ENCODE measurements around the gene OR51E2. TPM values are rescaled to one million over a fixed set of nuclear protein-coding genes. Genes with fewer than 3 reads are reported as not detected.

OR51E2 gene
- total RNA-seq, 4 donors from 2014 or later = not detected

GRCh38 chr11:4654635-4655369 is 42.9 kb downstream of the OR51E2 start:
- no peak for DNase-seq
- Histone ChIP-seq H3K27ac (no peak overlapping the region), H3K36me3 (no peaks in the 10 kb centered on the region), H3K4me3 (replicated peaks in 1 of 3) (no peak overlapping the region), H3K4me1 (peaks cover 0 to 6% of the 10 kb centered on the region in 2 donors), H3K27me3 (no peaks in the 10 kb centered on the region), H3K9me3 (no peaks in the 10 kb centered on the region)
- intact Hi-C loops (cut with DNase I) = no loop called here
- whole genome bisulfite sequencing, 2 donors = 85 to 94% methylated on average over 2 of the region's 2 CpGs
- TF ChIP-seq POLR2A (IDR thresholded peaks at IDR 0.05) (no peak), CTCF (IDR thresholded peaks at IDR 0.05) (no peak)

GRCh38 chr11:4647766-4648165 is 49.9 kb downstream of the OR51E2 start:
- no peak for TF ChIP-seq CTCF (IDR thresholded peaks at IDR 0.05)
- no peak for TF ChIP-seq POLR2A (IDR thresholded peaks at IDR 0.05)
- Histone ChIP-seq H3K27me3 (no peaks in the 10 kb centered on the region), H3K9me3 (no peaks in the 10 kb centered on the region), H3K4me3 (replicated peaks in 1 of 3) (no peak overlapping the region), H3K27ac (no peak overlapping the region), H3K4me1 (peaks cover 0 to 10% of the 10 kb centered on the region in 2 donors), H3K36me3 (no peaks in the 10 kb centered on the region)
- 53 to 62% methylated on average over 4 of the region's 4 CpGs for WGBS, 2 donors
- no peak for DNase-seq
- intact Hi-C loops (cut with DNase I) = loop anchor here (10.0 kb wide), 1 partner anchor 177 kb away; the partner anchor contains the start of gene OR51F2

- H3K27me3 ChIP-seq = no peaks in the 10 kb centered on the region
- peak; percentile 53 to 73 for DNase-seq
- peaks cover 0 to 10% of the 10 kb centered on the region in 2 donors for H3K4me1 ChIP-seq
- no peaks in the 10 kb centered on the region for H3K9me3 ChIP-seq
- intact Hi-C loops (cut with DNase I) = loop anchor here (10.0 kb wide), 1 partner anchor 179 kb away; the partner anchor contains the start of gene OR51F2
- TF ChIP-seq CTCF (IDR thresholded peaks at IDR 0.05) = no peak
- TF ChIP-seq POLR2A (IDR thresholded peaks at IDR 0.05) = no peak
- H3K27ac ChIP-seq = peak overlapping the region; percentile 4 to 27 (median 13)
- 48 to 86% methylated on average over 1 to 2 of the region's 2 CpGs for WGBS, 2 donors
- no peak overlapping the region for H3K4me3 ChIP-seq (replicated peaks in 1 of 3)
- no peaks in the 10 kb centered on the region for H3K36me3 ChIP-seq
Measured at GRCh38 chr11:4645974-4646373, 51.7 kb downstream of the OR51E2 start.

- DNase-seq = no peak
- H3K9me3 ChIP-seq = no peaks in the 10 kb centered on the region
- intact Hi-C loops (cut with DNase I) = loop anchor here (10.0 kb wide), 1 partner anchor 181 kb away; the partner anchor contains the start of gene OR51F2
- no peak overlapping the region for H3K27ac ChIP-seq
- H3K4me3 ChIP-seq (replicated peaks in 1 of 3) = no peak overlapping the region
- WGBS, 2 donors = 75 to 83% methylated on average over 4 of the region's 4 CpGs
- TF ChIP-seq POLR2A (IDR thresholded peaks at IDR 0.05) (no peak), CTCF (IDR thresholded peaks at IDR 0.05) (no peak)
- no peaks in the 10 kb centered on the region for H3K27me3 ChIP-seq
- H3K36me3 ChIP-seq = no peaks in the 10 kb centered on the region
- H3K4me1 ChIP-seq = peaks cover 0 to 10% of the 10 kb centered on the region in 2 donors
Measured at GRCh38 chr11:4644233-4644632, 53.4 kb downstream of the OR51E2 start.

GRCh38 chr11:4643682-4644081 is 54.0 kb downstream of the OR51E2 start, which contains the start of gene OR51E1:
OR51E1 (plus strand) TSS chr11:4643982; CDS start chr11:4652527, 8,545 bp downstream.
- Histone ChIP-seq H3K36me3 (no peaks in the 10 kb centered on the region), H3K9me3 (no peaks in the 10 kb centered on the region), H3K27me3 (no peaks in the 10 kb centered on the region), H3K4me3 (replicated peaks in 1 of 3) (no peak within 1 kb of the TSS), H3K4me1 (peaks cover 0 to 10% of the 10 kb centered on the region in 2 donors), H3K27ac (no peak within 1 kb of the TSS)
- DNase-seq = no peak
- intact Hi-C loops (cut with DNase I) = loop anchor here (10.0 kb wide), 1 partner anchor 181 kb away; the partner anchor contains the start of gene OR51F2
- 85 to 89% methylated on average over 3 of the region's 3 CpGs for WGBS, 2 donors
- TF ChIP-seq POLR2A (IDR thresholded peaks at IDR 0.05) (no peak), CTCF (IDR thresholded peaks at IDR 0.05) (no peak)
